K562 (cell line): ENCODE results near the gene TMEM248. TPM values are rescaled to one million over a fixed set of nuclear protein-coding genes. Genes with fewer than 3 reads are reported as not detected.

ENCODE experiments used
- ASH1L ChIP-seq: fragments of 450-650 bp; IDR thresholded peaks from 2 replicates; pipeline ENCODE4 v1.6.1; 2018; ENCODE audit warnings: borderline replicate concordance, mild to moderate bottlenecking, low read depth; ENCODE audit not compliant: partially characterized antibody
- ETS1 ChIP-seq: conservative IDR thresholded peaks from 2 replicates; pipeline ENCODE4 v1.6.1; 2011; ENCODE audit warnings: low read depth, mild to moderate bottlenecking, low read length; ENCODE audit not compliant: control insufficient read depth
- JUND ChIP-seq, 2 experiments: IDR thresholded peaks; 2 replicates in 1 of 2; 3 replicates in 1 of 2; pipeline ENCODE4 v1.6.1; 2011; ENCODE audit warnings: borderline replicate concordance in 2 of 2, low read depth in 2 of 2, low read length in 2 of 2, improper control_type of control experiment in 1 of 2, missing biosample characterization in 1 of 2, missing genetic modification characterization in 1 of 2, missing genetic modification reagents in 1 of 2
- MLLT1 ChIP-seq, 2 experiments: fragments of 450-650 bp; IDR thresholded peaks; 2 replicates each; pipeline ENCODE4 v1.6.1; 2016
- MTA2 ChIP-seq: fragments of 450-650 bp; IDR thresholded peaks from 2 replicates; pipeline ENCODE4 v1.6.1; 2016; ENCODE audit warnings: low read depth
- RBM39 ChIP-seq: fragments of 200-400 bp; formaldehyde crosslinking; optimal IDR thresholded peaks from 2 replicates; pipeline ENCODE3; 2018; ENCODE audit warnings: low read depth, low read length
- SIN3A ChIP-seq, 2 experiments: fragments of 150-350 bp in 1 of 2; IDR thresholded peaks; 2 replicates each; pipeline ENCODE4 v1.6.1; 2011 to 2016; ENCODE audit warnings: borderline replicate concordance in 2 of 2, low read depth in 2 of 2, low read length in 2 of 2, mild to moderate bottlenecking in 2 of 2, moderate library complexity in 2 of 2; ENCODE audit not compliant: control insufficient read depth in 1 of 2
- TAF1 ChIP-seq: IDR thresholded peaks from 2 replicates; pipeline ENCODE4 v1.6.1; 2011; ENCODE audit warnings: mild to moderate bottlenecking, low read length, moderate library complexity; ENCODE audit not compliant: insufficient read depth, control insufficient read depth, severe bottlenecking; ENCODE audit errors: extremely low read depth
- ZFPM2 ChIP-seq: fragments of 250-450 bp; sonication (Bioruptor Pico); IDR thresholded peaks from 2 replicates; pipeline ENCODE4 v1.5.1; 2022; ENCODE audit warnings: mild to moderate bottlenecking
- ZNF318 ChIP-seq, 2 experiments: fragments of 450-650 bp; IDR thresholded peaks; 2 replicates each; pipeline ENCODE4 v1.6.1; 2016; ENCODE audit warnings: mild to moderate bottlenecking in 2 of 2, borderline replicate concordance in 1 of 2, low read depth in 1 of 2, moderate library complexity in 1 of 2
- ZNF395 ChIP-seq: fragments of 200-800 bp; sonication (Bioruptor generic); IDR thresholded peaks from 2 replicates; pipeline ENCODE4 v1.6.1; 2017; ENCODE audit warnings: missing genetic modification characterization, missing compliant biosample characterization
- polyA plus RNA-seq, 8 experiments: library from polyadenylated mRNA; depleted of rRNA in 4 of 8; stranded (reverse) in 5 of 8; unstranded in 3 of 8; fragments of >200 nt; fragmentation: Nextera tagmentation in 2 of 8; fragmentation: Illumina TruSeq in 1 of 8; extraction: Ambion mirVana in 2 of 8; extraction: Trizol in 1 of 8; gene quantifications; 2 replicates each; pipeline versions ENCODE4 v1.2.1 to v1.2.3, GENCODE V29; 2011 to 2014; ENCODE audit warnings: inconsistent platforms in 1 of 8, missing spikeins in 1 of 8
- total RNA-seq, 7 experiments: library from RNA; depleted of rRNA in 6 of 7; stranded (reverse); fragments of >200 nt in 6 of 7; fragmentation: Illumina TruSeq in 2 of 7; extraction: Trizol in 2 of 7; gene quantifications; 2 replicates each; pipeline versions ENCODE4 v1.2.1 to v1.2.3, GENCODE V29; 2011 to 2021; ENCODE audit warnings: low replicate concordance in 1 of 7

Gene TMEM248
- total and polyA plus RNA-seq, 9 of the 15 experiments (the other 6 are each of a cell fraction or from before 2014, with no cell fraction given), result 6.3 to 132 (median 64.4) TPM

- no peak for TF ChIP-seq ZNF318 (IDR thresholded peaks at IDR 0.05; ENCODE audit: borderline replicate concordance in 1 of 2, low read depth in 1 of 2)
- 0 out of 4 replicates have a peak, but pooled peaks of 1 of the 2 experiments have one; percentile 35 for TF ChIP-seq SIN3A (IDR thresholded peaks at IDR 0.05; ENCODE audit: borderline replicate concordance in 2 of 2, control insufficient read depth in 1 of 2, low read depth in 2 of 2, low read length in 2 of 2)
- TF ChIP-seq RBM39, result no peak
- TF ChIP-seq ZFPM2 (CRISPR knock-in tag), result no peak
- no peak for TF ChIP-seq TAF1
- TF ChIP-seq ZNF395 (CRISPR knock-in tag), result no peak
- no peak for TF ChIP-seq MTA2
- no peak for TF ChIP-seq ASH1L
- no peak for TF ChIP-seq JUND (IDR thresholded peaks at IDR 0.05; ENCODE audit: borderline replicate concordance, low read depth, low read length)
- peak; percentile 17; the same call in 1 of the 3 replicates for TF ChIP-seq JUND (tag; IDR thresholded peaks at IDR 0.05; ENCODE audit: borderline replicate concordance, low read depth, low read length)
- no peak for TF ChIP-seq MLLT1 (IDR thresholded peaks at IDR 0.05)
- TF ChIP-seq ETS1, result no peak
Observed at GRCh38 chr7:66894463-66895080, 26.5 kb upstream of the TMEM248 start (continued).
